NCI-H2107 treated with DMSO at 0.1 percent for 48 hours (cell line): ENCODE measurements around the gene PDC.
A peak's percentile ranks its signal among the peaks of the same experiment; 100 is the strongest.
"Not testable (repeated sequence)": the region's sequence is repeated elsewhere in the genome, so short reads cannot be mapped to it uniquely, and the experiment has no call there.

Experiments
- DNase-seq: peaks from one replicate; lab custom pipeline; 2025; ENCODE audit not compliant: unreplicated experiment; lab: John Stamatoyannopoulos, UW

PDC gene

GRCh38 chr1:186465946-186466345 is 5.0 kb upstream of the PDC start:
- DNase-seq, result no peak

- not testable (repeated sequence) for DNase-seq
Observed at GRCh38 chr1:186465491-186465890, 4.6 kb upstream of the PDC start.

DNA sequence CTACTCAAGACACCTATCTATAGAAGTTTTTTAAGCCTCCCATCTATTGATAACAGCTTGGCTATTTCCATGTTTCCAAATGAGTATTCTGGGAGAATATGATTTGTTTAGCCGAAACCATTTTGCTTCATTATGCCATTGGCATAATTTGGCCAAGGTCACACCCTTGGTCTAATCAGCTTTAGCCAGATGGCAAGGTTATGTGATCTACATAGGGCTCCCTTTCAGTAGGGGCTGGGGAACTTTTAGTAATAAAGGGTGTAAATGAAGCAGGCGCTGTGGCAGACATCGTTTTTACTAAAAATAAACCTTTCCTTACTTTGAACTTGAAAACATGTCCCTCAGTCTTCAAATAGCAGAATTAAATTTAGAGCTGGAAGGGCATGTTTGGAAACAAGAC is 3.0 kb upstream of the PDC start:
- DNase-seq, result no peak

DNA sequence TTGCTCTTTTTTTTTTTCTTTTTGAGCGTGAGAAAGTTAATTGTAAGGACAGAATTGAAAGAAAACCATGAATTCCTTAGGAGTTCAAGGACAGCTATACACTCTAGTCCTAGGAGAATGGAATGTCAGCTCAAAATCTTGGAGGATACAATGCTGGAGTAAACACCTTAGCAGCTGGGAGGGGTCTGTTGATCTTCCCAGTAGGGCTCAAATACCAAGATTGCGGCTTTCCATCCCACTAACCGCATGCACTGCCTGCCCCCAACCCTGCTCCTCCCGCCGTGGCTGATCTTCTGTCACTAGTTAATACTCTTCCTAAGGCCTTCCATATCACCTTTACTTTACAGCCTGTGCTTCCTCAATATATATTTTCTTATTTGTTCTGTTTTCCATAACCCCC is 2.6 kb upstream of the PDC start:
- no peak for DNase-seq

DNA sequence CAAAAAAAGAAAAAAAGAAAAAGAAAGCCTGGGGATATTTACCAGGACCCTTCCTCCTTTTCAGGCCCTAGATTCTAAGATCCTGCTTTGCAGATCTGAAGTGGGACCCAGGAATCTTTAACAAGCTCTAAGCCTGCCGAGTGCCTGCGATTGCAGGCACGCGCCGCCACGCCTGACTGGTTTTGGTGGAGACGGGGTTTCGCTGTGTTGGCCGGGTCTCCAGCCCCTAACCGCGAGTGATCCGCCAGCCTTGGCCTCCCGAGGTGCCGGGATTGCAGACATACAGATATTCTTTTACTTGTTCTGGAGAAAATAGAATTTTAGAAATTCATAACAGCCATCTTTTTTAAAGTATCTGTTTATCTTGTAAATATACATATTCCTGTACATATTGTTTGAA is 1.8 kb downstream of the PDC start:
- DNase-seq, result not testable (repeated sequence)

DNA sequence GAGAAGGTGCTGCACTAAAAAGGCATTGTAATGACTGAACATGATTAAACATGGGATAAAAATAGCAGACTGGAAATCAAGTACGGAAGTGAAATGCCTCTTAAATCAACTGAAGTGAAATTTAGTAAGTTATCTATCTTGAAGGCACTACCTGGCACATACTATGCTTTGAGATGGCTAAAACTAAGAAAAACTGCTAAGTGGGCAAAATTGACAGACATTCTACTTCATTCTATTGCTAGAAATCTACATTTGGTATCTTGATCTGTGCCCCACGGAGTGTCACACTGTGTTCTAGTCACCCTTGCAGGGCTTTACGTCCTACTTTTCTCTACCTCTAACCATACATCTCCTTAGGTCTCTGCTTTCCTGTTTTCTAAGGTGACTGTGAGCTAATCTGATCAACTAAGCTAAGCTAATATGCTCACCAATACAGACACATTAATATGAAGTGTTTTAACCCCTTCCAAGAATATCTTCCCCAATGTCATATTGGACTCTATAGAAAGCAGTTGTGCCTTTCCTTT is 4.1 kb downstream of the PDC start:
- no peak for DNase-seq

GRCh38 chr1:186454981-186455380 is 5.9 kb downstream of the PDC start:
- DNase-seq, result no peak

- DNase-seq, result no peak
Observed at GRCh38 chr1:186446152-186446551, 14.8 kb downstream of the PDC start.

DNA sequence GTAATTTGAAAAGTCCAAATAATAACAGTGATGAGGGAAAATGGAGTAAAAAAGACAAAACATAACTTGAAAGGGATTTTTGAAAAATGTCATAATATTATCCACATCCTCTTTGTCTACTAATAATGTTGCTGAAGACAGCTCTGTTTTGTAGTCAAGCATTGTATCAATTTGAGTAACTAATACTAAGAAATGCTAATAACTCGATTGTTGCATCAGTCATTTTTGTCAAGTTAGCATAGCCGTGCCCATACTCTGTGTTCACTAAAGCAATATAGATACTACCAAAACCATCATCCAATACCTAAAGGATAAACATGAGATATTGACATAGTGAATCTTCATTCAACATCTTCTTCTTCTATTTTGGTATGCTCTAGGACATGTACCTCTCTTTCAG is 17.3 kb downstream of the PDC start:
- no peak for DNase-seq

GRCh38 chr1:186442651-186443375 is 18.1 kb downstream of the PDC start:
- no peak for DNase-seq

GRCh38 chr1:186440584-186440983 is 20.3 kb downstream of the PDC start:
- no peak for DNase-seq

- no peak for DNase-seq
Observed at GRCh38 chr1:186438567-186438966, 22.3 kb downstream of the PDC start.

DNA sequence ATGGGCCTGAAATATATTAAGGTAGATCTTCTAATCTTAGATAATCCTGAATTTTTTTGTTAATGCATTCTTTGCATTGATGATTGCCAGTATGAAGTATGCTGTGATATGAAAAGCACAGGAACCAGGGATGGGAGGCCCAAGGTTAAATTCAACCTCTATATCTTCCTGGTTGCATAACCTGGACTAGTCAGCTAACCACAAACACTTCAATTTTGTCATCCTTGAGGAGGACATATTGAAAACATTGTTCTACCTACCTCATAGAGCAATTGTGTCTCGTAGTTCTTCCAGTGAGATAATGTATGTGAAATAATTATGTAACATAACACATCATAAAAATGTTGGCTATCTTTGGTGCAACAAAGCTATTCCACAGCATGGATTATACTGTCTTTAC is 25.6 kb downstream of the PDC start:
- DNase-seq, result no peak

- DNase-seq, result no peak
Observed at GRCh38 chr1:186429017-186429416, 31.9 kb downstream of the PDC start.

DNA sequence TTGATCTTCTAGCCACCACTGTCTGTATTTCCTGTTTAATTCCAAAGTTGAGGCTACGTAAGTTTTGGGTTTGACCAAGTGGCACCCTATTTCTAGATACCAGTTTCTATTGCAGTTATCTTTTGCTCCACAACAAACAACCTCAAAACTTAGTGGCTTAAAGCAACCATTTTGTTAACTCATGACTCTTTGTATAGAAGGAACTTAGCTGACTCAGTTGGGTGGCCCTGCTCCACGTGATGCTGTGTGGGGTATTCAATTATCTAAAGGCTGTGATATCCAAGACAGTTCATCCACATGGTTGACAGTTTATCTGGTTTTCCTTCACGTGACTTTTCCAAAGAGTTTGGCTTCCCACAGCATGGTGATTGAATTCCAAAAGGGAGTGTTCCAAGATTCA is 34.8 kb downstream of the PDC start:
- DNase-seq, result no peak

GRCh38 chr1:186424539-186424938 is 36.4 kb downstream of the PDC start:
- no peak for DNase-seq

- DNase-seq, result no peak
Observed at GRCh38 chr1:186421446-186421845, 39.5 kb downstream of the PDC start.

GRCh38 chr1:186420923-186421322 is 40.0 kb downstream of the PDC start:
- DNase-seq, result no peak

DNA sequence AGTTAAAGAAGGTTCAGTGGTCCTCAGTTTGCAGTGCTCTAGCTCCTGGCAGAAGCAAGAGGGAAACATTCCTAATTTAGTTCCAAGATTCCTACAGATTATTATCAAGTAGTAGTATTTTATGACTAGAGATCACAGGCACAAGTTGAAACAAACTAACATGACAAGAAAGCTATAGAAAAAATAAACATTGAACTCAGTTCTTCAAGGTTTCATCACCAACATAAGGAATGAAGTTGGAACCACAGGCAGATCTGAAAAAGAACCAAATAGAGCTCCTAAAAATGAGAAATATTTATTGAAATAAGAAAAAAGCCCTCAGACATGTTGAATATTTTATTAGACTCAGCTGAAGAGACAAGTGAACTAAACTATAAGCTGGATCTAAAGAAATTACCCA is 40.6 kb downstream of the PDC start:
- no peak for DNase-seq

DNA sequence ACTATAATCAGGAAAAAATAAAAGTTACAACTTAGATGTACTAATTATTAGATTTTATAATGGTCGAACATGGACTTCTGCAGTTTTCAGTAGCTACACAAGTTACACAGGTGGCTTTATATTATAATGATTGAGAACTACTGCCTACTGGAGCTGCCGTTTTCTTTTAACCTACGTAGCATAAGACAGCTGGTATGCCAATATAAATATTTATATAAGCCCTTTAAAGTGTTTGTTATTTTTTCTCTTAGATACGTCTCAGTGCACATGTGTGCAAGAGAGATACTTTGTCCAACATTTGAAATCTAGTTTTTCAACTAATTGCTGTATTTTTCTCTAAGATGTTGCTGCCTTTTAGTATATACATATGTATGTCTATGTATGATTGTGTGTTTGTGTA is 42.4 kb downstream of the PDC start:
- no peak for DNase-seq

GRCh38 chr1:186413319-186413718 is 47.6 kb downstream of the PDC start:
- no peak for DNase-seq

GRCh38 chr1:186409091-186409490 is 51.8 kb downstream of the PDC start:
- no peak for DNase-seq

DNA sequence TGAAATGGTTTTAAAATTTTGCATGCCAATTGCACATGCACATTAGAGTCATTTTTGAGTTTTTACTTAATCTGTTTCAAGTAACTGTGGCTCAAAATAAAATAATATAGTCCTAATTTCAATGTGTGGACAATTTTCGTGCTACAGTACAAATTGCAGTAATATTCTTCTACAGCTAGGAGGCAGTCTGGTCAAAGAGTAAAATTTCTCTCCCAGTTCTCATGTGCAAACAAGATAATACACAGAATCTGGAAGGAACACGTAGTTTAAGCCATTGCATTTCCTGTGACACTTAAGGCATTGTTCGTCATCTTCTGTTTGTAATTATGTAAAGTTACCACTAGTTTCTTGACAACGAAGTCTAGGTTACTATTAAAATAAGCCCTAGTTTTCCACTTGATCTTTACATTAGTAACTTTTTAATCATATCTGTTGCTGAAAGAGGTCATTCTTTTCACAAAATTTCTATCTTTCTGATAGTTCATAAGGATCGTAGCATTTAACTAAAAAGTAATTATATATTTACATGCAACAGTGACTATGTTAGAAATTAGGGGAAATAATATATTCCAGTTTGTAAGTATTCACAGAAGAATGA is 56.4 kb downstream of the PDC start:
- peak; percentile 10 for DNase-seq
